ENCODE data around the gene IQSEC3.

DNA sequence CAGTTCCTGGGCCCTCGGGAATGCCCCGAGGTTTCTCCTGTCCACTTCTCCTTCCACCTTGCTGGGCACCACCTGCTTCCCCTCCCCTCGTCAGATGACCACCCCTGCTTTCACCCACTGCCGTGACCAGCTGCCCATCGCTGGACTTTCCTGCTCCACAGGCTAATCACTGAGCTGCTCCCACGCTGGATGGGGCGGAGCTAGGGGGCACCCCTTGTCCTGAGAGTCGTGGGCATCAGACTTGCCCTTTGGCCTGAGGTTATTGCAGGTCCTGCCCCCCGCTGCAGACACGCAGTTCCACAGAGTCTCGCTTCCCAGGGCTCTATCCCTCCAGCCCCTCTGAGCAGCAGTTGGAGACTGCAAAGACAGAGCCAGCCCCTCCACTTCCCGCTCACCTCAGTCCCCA lies 147.0 kb downstream of the IQSEC3 start:
- TF ChIP-seq, protein P1, sequence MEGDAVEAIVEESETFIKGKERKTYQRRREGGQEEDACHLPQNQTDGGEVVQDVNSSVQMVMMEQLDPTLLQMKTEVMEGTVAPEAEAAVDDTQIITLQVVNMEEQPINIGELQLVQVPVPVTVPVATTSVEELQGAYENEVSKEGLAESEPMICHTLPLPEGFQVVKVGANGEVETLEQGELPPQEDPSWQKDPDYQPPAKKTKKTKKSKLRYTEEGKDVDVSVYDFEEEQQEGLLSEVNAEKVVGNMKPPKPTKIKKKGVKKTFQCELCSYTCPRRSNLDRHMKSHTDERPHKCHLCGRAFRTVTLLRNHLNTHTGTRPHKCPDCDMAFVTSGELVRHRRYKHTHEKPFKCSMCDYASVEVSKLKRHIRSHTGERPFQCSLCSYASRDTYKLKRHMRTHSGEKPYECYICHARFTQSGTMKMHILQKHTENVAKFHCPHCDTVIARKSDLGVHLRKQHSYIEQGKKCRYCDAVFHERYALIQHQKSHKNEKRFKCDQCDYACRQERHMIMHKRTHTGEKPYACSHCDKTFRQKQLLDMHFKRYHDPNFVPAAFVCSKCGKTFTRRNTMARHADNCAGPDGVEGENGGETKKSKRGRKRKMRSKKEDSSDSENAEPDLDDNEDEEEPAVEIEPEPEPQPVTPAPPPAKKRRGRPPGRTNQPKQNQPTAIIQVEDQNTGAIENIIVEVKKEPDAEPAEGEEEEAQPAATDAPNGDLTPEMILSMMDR (conservative IDR thresholded peaks at IDR 0.05; ENCODE audit: low read length), result no peak
- TF ChIP-seq EZH2phosphoT487 (IDR thresholded peaks at IDR 0.05; ENCODE audit: borderline replicate concordance, low read depth, low read length), result no peak

All from OCI-LY7 (cell line).